Right lobe of liver (tissue), 4 donors: ENCODE data around the gene MRLN.
"Not testable (repeated sequence)": the region's sequence is repeated elsewhere in the genome, so short reads cannot be mapped to it uniquely, and the experiment has no call there.

Experiments
- CTCF ChIP-seq, 4 donors: fragments of 200-600 bp in 3 of 4; fragments of 450-650 bp in 1 of 4; IDR thresholded peaks; one replicate each; pipeline versions ENCODE4 v1.5.1 to v1.8.0; 2016 to 2022; ENCODE audit warnings: antibody characterized with exemption in 4 of 4, mild to moderate bottlenecking in 2 of 4
- POLR2A ChIP-seq: fragments of 450-650 bp; IDR thresholded peaks from one replicate; pipeline ENCODE4 v1.6.1; 2017; ENCODE audit warnings: antibody characterized with exemption, mild to moderate bottlenecking
- donor health status: DM: no; HTN: no; CAD: no.
- donor health status: DM: no; HTN: no; CAD: no.
- donor health status: DM: no; HTN: yes; CAD: no.

DNA sequence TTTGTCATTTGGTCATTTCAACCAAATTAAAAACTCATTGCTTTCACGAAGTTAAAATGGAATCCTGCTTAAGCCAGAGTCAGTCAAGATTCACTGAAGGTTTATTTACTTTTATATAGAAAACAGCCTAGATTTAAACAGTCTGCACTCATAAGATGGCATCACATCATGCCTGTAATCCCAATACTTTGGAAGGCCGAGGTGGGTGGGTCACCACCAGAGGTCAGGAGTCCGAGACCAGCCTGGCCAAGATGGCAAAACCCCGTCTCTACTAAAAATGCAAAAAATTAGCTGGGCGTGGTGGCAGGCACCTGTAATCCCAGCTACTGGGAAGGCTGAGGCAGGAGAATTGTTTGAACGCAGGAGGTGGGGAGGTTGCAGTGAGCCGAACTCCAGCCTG, 33.8 kb upstream of the MRLN start:
- not testable (repeated sequence) for TF ChIP-seq CTCF (IDR thresholded peaks at IDR 0.05); POLR2A
